ENCODE data around the gene CDYL.
A peak's percentile ranks its signal among the peaks of the same experiment; 100 is the strongest.

Gene CDYL

GRCh38 chr6:4804095-4804494 is 27.9 kb downstream of the CDYL start:
- no peak for TF ChIP-seq CTCF (IDR thresholded peaks at IDR 0.05; ENCODE audit: control insufficient read depth, insufficient read depth, low read depth, low read length, missing control alignments)
- no peak overlapping the region for H3K4me3 ChIP-seq (ENCODE audit: control insufficient read depth, low read depth, low read length)
- no peak for DNase-seq (ENCODE audit: low read depth)

DNA sequence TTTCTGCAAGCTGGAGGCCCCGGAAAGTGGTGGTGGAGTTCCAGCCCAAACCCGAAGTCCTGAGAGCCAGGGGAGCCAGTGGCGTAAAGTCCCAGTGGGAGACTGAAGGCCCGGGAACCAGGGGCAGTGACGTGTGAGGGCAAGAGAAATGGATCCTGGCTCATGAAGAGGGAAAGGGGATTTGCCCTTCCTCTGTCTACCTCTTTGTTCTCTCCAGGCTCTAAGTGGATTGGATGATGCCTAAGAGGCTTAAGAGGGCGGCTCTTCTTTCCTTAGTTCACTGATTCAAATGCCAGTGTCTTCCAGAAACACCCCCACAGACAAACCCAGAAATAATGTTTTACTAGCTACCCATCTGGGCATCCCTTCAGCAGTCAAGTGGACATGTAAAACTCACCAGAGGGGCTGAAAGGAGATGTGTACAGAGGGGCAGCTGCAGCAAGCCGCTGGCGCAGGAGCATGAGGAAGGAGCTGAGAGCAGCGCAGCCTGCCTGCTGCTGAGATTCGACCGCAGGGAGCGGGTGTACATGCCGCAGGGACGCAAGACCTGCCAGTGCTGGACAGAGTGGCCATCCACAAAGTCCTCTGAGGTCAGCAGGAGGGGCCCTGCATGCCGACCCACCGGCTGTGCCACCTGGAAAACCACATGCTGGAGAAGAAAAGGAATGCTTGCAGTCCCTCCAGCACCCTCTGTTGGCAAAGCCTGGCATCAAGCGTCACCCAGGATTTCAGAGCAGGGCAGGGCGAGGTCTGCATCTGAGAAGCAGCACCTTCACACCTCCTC is 29.5 kb downstream of the CDYL start:
- H3K4me3 ChIP-seq (ENCODE audit: control insufficient read depth, low read depth, low read length): no peak overlapping the region
- no peak for DNase-seq (ENCODE audit: low read depth)
- TF ChIP-seq CTCF (IDR thresholded peaks at IDR 0.05; ENCODE audit: control insufficient read depth, insufficient read depth, low read depth, low read length, missing control alignments): peak; percentile 73

DNA sequence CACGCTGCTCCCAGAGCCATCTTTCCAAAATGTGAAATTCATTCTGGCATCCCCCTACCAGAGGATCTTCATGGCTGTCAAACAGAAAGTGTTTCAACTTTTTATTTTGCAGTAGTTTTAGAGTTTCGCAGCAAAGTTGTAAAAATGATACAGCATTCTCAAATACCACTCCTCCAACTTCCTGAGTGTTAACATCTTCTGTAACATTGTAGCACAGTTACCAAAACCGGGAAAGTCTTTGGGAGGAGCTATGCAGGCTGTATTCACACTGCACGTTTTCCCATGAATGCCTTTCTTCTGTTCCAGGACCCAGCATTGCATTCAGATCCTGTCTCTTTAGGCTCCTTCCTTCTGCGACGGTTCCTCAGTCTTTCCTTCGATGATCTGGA is 30.1 kb downstream of the CDYL start:
- no peak overlapping the region for H3K4me3 ChIP-seq (ENCODE audit: control insufficient read depth, low read depth, low read length)
- no peak for DNase-seq (ENCODE audit: low read depth)
- TF ChIP-seq CTCF (IDR thresholded peaks at IDR 0.05; ENCODE audit: control insufficient read depth, insufficient read depth, low read depth, low read length, missing control alignments): no peak

DNA sequence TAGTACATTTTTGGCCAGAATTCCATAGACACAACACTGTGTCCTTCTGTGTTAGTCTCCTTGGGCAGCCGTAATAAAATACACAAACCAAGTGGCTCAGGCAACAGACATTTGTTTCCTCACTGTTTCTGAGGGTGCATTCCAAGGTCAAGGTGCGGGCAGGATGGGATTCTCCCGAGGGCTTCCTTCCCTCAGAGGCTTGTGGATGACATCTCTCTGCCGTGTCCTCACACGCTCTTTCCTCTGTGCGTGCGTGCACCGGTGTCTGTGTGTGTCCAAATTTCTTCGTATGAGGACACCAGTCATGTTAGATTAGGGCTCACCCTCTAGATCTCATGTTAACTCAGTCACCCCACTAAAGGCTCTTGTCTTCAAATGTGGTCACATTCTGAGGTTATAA is 30.6 kb downstream of the CDYL start:
- no peak for TF ChIP-seq CTCF (IDR thresholded peaks at IDR 0.05; ENCODE audit: control insufficient read depth, insufficient read depth, low read depth, low read length, missing control alignments)
- no peak overlapping the region for H3K4me3 ChIP-seq (ENCODE audit: control insufficient read depth, low read depth, low read length)
- DNase-seq (ENCODE audit: low read depth): no peak

GRCh38 chr6:4808396-4808795 is 32.2 kb downstream of the CDYL start:
- DNase-seq (ENCODE audit: low read depth): no peak
- TF ChIP-seq CTCF (IDR thresholded peaks at IDR 0.05; ENCODE audit: control insufficient read depth, insufficient read depth, low read depth, low read length, missing control alignments): no peak
- no peak overlapping the region for H3K4me3 ChIP-seq (ENCODE audit: control insufficient read depth, low read depth, low read length)

GRCh38 chr6:4809999-4810918 is 34.1 kb downstream of the CDYL start:
- no peak for DNase-seq (ENCODE audit: low read depth)
- TF ChIP-seq CTCF (IDR thresholded peaks at IDR 0.05; ENCODE audit: control insufficient read depth, insufficient read depth, low read depth, low read length, missing control alignments): no peak
- H3K4me3 ChIP-seq (ENCODE audit: control insufficient read depth, low read depth, low read length): no peak overlapping the region
